GM18499 (cell line): ENCODE data around the gene SPRTN.
"Not testable (repeated sequence)": the region's sequence is repeated elsewhere in the genome, so short reads cannot be mapped to it uniquely, and the experiment has no call there.

Source experiments
- ATAC-seq: cut with Tn5 transposase; IDR thresholded peaks from one replicate; pipeline ENCODE4 v1.9.1; 2021; ENCODE audit warnings: moderate number of reproducible peaks; ENCODE audit not compliant: insufficient read depth, unreplicated experiment

The SPRTN gene

DNA sequence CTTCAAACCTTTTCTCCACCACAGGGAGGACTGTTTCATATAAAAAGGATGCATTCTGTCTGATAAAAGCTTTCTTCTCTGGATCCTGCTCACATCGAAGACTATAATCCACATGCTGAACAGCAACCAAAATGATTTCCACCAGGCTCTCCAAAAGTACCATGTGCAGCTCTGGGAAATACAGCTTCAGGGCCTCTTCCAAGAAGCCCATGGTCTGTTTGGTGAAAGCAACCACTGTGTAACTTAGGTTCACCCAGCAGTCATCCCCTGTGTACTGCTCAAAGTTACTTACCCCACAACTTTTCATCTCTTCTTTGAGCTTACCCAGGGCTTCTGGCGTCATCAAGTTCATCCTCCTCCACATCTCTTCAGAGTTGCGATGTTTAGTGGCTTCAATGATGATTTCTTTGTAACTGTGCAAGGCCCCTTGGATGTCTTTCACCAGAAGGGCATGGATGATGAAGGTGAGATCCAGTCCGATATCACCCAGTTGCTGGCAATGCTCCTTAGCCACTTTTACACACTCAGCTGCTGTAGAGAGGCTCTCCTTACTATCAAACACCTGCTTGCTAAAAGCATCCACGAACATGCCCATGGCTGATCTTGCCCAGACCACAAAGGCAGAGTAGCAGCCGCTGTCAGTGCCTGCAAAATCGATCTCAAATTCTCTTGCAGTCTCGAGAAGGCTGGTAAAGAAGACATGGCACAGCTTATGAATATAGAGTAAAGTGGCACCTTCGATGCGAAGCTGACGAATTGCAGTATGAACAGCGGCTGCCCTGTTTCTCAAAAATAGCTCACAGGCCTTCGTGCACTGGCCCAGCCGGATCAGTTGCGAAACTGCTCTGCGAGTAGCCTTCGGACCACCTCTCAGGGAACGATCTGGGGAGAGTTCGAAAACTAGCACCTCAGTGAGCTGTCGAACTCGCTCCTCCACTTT lies 2.2 kb upstream of the SPRTN start:
- no peak for ATAC-seq

- ATAC-seq, result no peak
Observed at GRCh38 chr1:231337043-231337471, 1.0 kb upstream of the SPRTN start.

- ATAC-seq, result peak; percentile 62
Observed at GRCh38 chr1:231337472-231338269, 422 bp upstream of the SPRTN start, which contains the start of gene EXOC8. EXOC8 (minus strand) TSS chr1:231337852; CDS start chr1:231337745, 107 bp downstream.

GRCh38 chr1:231340328-231341013 lies 2.4 kb downstream of the SPRTN start:
- ATAC-seq, result no peak

DNA sequence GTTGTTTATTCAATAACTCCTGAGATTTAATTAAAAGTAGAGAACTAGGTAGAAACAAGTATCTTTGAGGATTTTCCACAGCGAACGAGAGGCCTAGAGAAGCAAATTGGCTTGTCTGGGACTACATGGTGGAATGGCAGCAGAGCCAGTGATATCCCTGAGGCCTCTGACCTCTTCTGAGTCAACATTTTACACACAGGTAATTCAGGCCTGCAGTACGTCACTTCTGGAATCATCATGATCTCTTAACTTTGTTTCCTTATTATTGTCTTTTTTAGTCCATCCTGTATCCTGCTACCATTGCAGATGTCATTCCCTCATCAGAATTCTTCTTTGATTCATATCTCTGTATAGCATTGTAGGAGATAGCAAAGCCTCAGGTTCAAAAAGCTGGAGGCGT lies 9.9 kb downstream of the SPRTN start:
- ATAC-seq, result no peak

DNA sequence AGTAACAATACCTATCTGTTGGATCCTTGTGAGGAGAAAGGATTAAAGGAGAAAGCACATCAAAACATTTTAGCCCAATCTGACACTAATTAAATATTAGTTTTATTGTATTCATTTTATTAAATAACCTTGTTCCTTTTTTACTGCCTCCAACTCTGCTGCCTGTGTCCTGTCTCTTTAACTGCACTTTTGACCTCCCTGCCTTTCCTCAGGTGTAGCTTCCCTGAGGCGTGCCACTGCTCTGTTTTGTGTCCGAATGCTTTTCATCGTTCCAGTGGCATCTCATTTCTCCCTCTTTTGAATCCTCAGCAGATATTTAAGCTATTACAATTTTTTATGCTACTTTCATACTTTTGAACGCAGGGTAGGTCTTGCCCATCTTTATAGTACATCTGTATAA lies 10.3 kb downstream of the SPRTN start:
- no peak for ATAC-seq

DNA sequence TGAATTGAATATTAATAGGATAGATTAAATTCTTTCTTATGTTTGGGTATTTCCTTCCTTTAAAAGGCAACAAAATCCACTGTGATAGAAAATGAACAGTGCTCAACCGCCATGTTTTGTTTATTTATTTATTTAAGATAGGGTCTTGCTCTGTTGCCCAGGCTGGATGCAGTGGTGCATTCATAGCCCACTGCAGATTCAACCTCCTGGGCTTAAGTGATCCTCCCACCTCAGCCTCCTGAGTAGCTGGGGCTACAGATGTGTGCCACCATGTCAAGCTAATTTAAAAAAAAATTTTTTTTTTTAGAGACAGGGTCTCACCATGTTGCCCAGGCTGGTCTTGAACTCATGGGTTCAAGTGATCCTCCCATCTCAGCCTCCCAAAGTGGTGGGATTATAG lies 10.8 kb downstream of the SPRTN start:
- ATAC-seq, result not testable (repeated sequence)

- ATAC-seq, result no peak
Observed at GRCh38 chr1:231351816-231352215, 13.7 kb downstream of the SPRTN start.

DNA sequence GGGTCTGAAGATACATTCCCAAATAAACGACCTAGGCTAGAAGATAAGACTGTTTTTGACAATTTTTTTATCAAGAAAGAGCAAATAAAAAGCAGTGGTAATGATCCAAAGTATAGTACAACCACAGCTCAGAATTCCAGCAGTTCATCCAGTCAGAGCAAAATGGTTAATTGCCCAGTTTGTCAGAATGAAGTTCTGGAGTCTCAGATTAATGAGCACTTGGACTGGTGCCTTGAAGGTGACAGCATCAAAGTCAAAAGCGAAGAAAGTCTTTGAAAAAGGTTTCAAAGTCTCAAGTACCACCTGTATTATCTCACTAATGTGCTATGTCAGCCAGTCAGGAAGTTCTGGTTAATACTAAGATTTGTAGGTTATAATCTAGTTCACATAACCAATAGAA lies 15.0 kb downstream of the SPRTN start:
- no peak for ATAC-seq

DNA sequence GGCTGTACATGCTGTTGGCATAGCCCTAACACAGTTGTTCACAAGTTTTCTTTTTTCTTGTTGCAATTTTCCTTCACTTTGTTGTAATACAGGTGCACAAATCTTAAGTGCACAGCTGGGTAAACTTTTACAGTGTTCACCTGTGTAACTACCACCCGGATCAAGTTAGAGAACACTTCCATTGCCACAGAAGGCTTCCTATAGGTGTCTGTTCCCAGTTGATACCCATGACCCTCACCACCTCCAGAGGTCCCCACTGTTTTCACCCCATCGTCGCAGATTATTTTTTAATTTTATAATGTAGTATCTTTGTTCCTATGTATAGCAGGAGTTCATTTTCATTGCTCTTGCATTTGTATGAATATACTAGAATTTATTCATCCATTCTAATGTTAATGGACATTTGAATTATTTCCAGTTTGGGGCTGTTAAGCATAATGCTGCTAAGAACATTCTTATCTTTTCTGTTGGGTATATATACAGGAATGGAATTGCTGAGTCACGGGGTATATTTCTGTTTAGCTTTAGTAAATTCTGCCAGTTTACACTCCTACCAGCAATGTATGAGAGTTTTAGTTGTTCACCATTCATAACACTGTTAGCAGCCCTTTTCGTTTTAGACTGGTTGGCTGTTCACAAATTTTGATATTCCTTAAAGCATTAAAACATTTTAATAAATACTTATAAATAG lies 16.4 kb downstream of the SPRTN start:
- ATAC-seq, result no peak

- ATAC-seq, result no peak
Observed at GRCh38 chr1:231355171-231355570, 17.1 kb downstream of the SPRTN start.

- no peak for ATAC-seq
Observed at GRCh38 chr1:231357187-231357772, 19.2 kb downstream of the SPRTN start.

DNA sequence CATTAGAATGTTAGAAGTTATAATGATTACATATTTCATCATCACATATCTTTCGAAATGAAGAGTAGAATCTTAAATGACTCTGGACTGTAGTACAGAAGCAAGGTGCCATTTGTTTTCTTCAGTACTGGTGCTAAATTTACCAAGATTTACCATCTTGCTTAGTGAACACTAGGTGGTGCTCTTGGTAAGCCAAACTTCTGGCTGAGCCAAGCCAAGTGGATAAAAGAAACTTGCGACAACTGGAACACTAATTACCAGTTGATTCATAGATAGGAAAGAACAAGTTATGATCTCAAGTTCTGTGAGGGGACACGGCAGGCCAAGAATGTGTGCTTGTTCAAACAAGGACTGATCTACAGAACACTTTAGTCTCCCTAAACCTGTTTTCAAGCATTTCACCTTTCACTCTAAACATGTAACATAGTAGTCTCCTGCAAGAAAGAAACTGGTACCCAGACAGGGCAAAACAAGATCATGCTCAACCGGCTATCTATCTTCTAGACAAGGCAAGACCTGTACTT lies 19.8 kb downstream of the SPRTN start:
- ATAC-seq, result no peak

- no peak for ATAC-seq
Observed at GRCh38 chr1:231359113-231359512, 21.0 kb downstream of the SPRTN start.

DNA sequence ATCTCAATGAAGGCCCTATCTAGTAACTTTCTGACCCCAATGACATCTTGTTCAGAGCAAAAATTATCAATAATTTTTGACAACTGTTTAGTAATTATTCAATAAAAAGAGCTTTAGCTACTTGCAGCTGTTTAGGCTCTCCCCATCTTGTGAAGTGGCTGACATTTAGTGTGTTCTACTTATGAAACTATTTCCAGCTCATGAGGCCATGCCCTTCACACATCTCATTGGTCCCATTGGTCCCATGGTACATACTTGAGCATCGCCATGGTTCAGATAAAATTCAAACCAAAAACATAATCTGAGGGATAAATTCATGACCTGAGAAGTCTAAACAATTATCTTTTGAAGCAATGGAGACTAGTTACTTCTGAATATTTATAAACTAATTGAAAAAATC lies 24.2 kb downstream of the SPRTN start:
- no peak for ATAC-seq

- ATAC-seq, result no peak
Observed at GRCh38 chr1:231363624-231364023, 25.5 kb downstream of the SPRTN start.

GRCh38 chr1:231364192-231364591 lies 26.1 kb downstream of the SPRTN start:
- ATAC-seq, result no peak

- no peak for ATAC-seq
Observed at GRCh38 chr1:231369282-231369681, 31.2 kb downstream of the SPRTN start.

- no peak for ATAC-seq
Observed at GRCh38 chr1:231372501-231372900, 34.4 kb downstream of the SPRTN start.
